ENCODE measurements around the gene PPP2CA.
A peak's percentile ranks its signal among the peaks of the same experiment; 100 is the strongest.
"Not testable (repeated sequence)": the region's sequence is repeated elsewhere in the genome, so short reads cannot be mapped to it uniquely, and the experiment has no call there.

The PPP2CA gene

GRCh38 chr5:134245692-134246091 lies 19.8 kb upstream of the PPP2CA start:
- no peak for DNase-seq

- peak in 17 of 56 donors; percentile 7 to 46 (median 15) for DNase-seq
Observed at GRCh38 chr5:134245101-134245604, 19.3 kb upstream of the PPP2CA start.

GRCh38 chr5:134242146-134242545 lies 16.3 kb upstream of the PPP2CA start:
- peak in 24 of 56 donors; percentile 5 to 67 (median 34) for DNase-seq

GRCh38 chr5:134240421-134240962 lies 14.6 kb upstream of the PPP2CA start:
- DNase-seq, result peak in 34 of 56 donors; percentile 6 to 66 (median 38)

GRCh38 chr5:134236820-134237219 lies 10.9 kb upstream of the PPP2CA start:
- no peak for DNase-seq

GRCh38 chr5:134236318-134236717 lies 10.4 kb upstream of the PPP2CA start:
- DNase-seq, result no peak

GRCh38 chr5:134228624-134229023 lies 2.8 kb upstream of the PPP2CA start:
- no peak for DNase-seq

GRCh38 chr5:134227776-134228175 lies 1.9 kb upstream of the PPP2CA start:
- DNase-seq, result no peak

- peak in 27 of 56 donors; percentile 7 to 56 (median 23) for DNase-seq
Observed at GRCh38 chr5:134227259-134227658, 1.4 kb upstream of the PPP2CA start.

GRCh38 chr5:134226441-134227192 lies 744 bp upstream of the PPP2CA start:
- peak in 8 of 56 donors; percentile 27 to 75 (median 50) for DNase-seq

- peak in 40 of 56 donors; percentile 27 to 77 (median 56) for DNase-seq
Observed at GRCh38 chr5:134224888-134225779, 739 bp downstream of the PPP2CA start.

GRCh38 chr5:134223406-134224248 lies 2.2 kb downstream of the PPP2CA start:
- DNase-seq, result no peak

- DNase-seq, result not testable (repeated sequence)
Observed at GRCh38 chr5:134221690-134222089, 4.2 kb downstream of the PPP2CA start.

- no peak for DNase-seq
Observed at GRCh38 chr5:134215757-134216156, 10.1 kb downstream of the PPP2CA start.

GRCh38 chr5:134211263-134212031 lies 14.4 kb downstream of the PPP2CA start:
- DNase-seq, result not testable (repeated sequence)

- DNase-seq, result no peak
Observed at GRCh38 chr5:134209477-134210245, 16.2 kb downstream of the PPP2CA start.

- no peak for DNase-seq
Observed at GRCh38 chr5:134207696-134208095, 18.2 kb downstream of the PPP2CA start.

GRCh38 chr5:134206627-134207160 lies 19.2 kb downstream of the PPP2CA start:
- DNase-seq, result no peak

GRCh38 chr5:134204575-134204974 lies 21.3 kb downstream of the PPP2CA start:
- no peak for DNase-seq
